OCI-LY7 (cell line): Measurements from ENCODE around the gene AARS2. TPM values are rescaled to one million over a fixed set of nuclear protein-coding genes. Genes with fewer than 3 reads are reported as not detected.
A peak's percentile ranks its signal among the peaks of the same experiment; 100 is the strongest.

Source experiments
- BruUV-seq: library from RNA; stranded (reverse); fragments of 400-500 nt; replicated peaks from 2 replicates; lab custom pipeline; 2021; lab: Mats Ljungman, UMichigan
- CTCF ChIA-PET: fragments of 300-600 bp; sonication (Branson Sonifier 250); formaldehyde crosslinking; loops from one replicate; lab custom pipeline; 2022; ENCODE audit warnings: antibody characterized with exemption; ENCODE audit not compliant: unreplicated experiment; lab: Charles Lee
- POLR2A ChIA-PET: fragments of 300-600 bp; sonication (Branson Sonifier 250); formaldehyde crosslinking; loops from one replicate; lab custom pipeline; 2022; ENCODE audit warnings: antibody characterized with exemption; lab: Charles Lee
- DNase-seq: peaks from one replicate; pipeline ENCODE4 v3.0.0-alpha.2; 2015; ENCODE audit warnings: low spot score
- H2AFZ ChIP-seq: fragments of 200-600 bp; sonication (generic), shearing (Covaris generic); 2 replicates; pipeline ENCODE4 v1.6.1; 2014; ENCODE audit warnings: mild to moderate bottlenecking, antibody characterized with exemption, low read length, moderate library complexity
- H3K27ac ChIP-seq: fragments of 200-600 bp; sonication (generic); 2 replicates; pipeline ENCODE4 v1.5.1; 2014; ENCODE audit warnings: mixed run types, low read depth, mild to moderate bottlenecking, moderate library complexity, low read length, inconsistent platforms; ENCODE audit not compliant: poor library complexity, severe bottlenecking
- H3K36me3 ChIP-seq: fragments of 200-600 bp; sonication (generic); 2 replicates; pipeline ENCODE4 v1.6.1; 2014; ENCODE audit warnings: mild to moderate bottlenecking, antibody characterized with exemption, low read length, moderate library complexity, mixed read lengths; ENCODE audit not compliant: insufficient read depth
- H3K4me1 ChIP-seq: fragments of 200-600 bp; sonication (generic); 2 replicates; pipeline ENCODE4 v1.5.1; 2014; ENCODE audit warnings: mild to moderate bottlenecking, low read length; ENCODE audit not compliant: insufficient read depth, poor library complexity, severe bottlenecking
- H3K4me2 ChIP-seq: fragments of 200-600 bp; sonication (generic); 2 replicates; pipeline ENCODE4 v1.6.1; 2014; ENCODE audit warnings: mild to moderate bottlenecking, low read length
- H3K4me3 ChIP-seq: fragments of 200-600 bp; sonication (generic); 2 replicates; pipeline ENCODE4 v1.5.1; 2014; ENCODE audit warnings: mild to moderate bottlenecking, low read depth, low read length; ENCODE audit not compliant: poor library complexity, severe bottlenecking
- H3K79me2 ChIP-seq: fragments of 200-600 bp; sonication (generic); 2 replicates; pipeline ENCODE4 v1.6.1; 2016; ENCODE audit warnings: low read depth, mild to moderate bottlenecking, low read length, moderate library complexity, mixed read lengths; ENCODE audit not compliant: insufficient read depth
- H3K9me2 ChIP-seq: fragments of 200-600 bp; sonication (generic); 2 replicates; pipeline ENCODE4 v1.6.1; 2016; ENCODE audit warnings: mild to moderate bottlenecking, low read length, mixed read lengths; ENCODE audit not compliant: insufficient read depth
- H3K9me3 ChIP-seq: fragments of 200-600 bp; sonication (generic); 2 replicates; pipeline ENCODE4 v1.6.1; 2014; ENCODE audit warnings: mild to moderate bottlenecking, mixed run types, low read length, mixed read lengths
- H4K20me1 ChIP-seq: fragments of 200-600 bp; sonication (generic); 2 replicates; pipeline ENCODE4 v1.6.1; 2014; ENCODE audit warnings: mild to moderate bottlenecking, antibody characterized with exemption, low read length, moderate library complexity, mixed read lengths; ENCODE audit not compliant: insufficient read depth
- EZH2phosphoT487 ChIP-seq: fragments of 200-600 bp; sonication (generic); IDR thresholded peaks from 2 replicates; pipeline ENCODE4 v1.6.1; 2018; ENCODE audit warnings: low read depth, borderline replicate concordance, mild to moderate bottlenecking, mixed run types, antibody characterized with exemption, low read length, moderate library complexity, mixed read lengths
- intact Hi-C: fragments of 100-400 bp; cut with micrococcal nuclease; formaldehyde crosslinking; loops from one replicate; pipeline ENCODE4 v1.10.0; 2022; ENCODE audit not compliant: unreplicated experiment
- total RNA-seq, 2 experiments: library from RNA; depleted of rRNA in 1 of 2; stranded (reverse); fragments of >200 nt in 1 of 2; shearing (Covaris generic) in 1 of 2; gene quantifications; 2 replicates each; pipeline ENCODE4 v1.2.3, GENCODE V29; 2014 to 2022
- TF ChIP-seq, protein P1 (sequence below): fragments of 200-600 bp; sonication (generic); conservative IDR thresholded peaks from 2 replicates; pipeline ENCODE4 v1.5.1; 2014; ENCODE audit warnings: mild to moderate bottlenecking, antibody characterized with exemption, low read length, moderate library complexity, mixed read lengths

The AARS2 gene
- total RNA-seq, 2 experiments from 2014 or later: 20.7 to 22.0 TPM

DNA sequence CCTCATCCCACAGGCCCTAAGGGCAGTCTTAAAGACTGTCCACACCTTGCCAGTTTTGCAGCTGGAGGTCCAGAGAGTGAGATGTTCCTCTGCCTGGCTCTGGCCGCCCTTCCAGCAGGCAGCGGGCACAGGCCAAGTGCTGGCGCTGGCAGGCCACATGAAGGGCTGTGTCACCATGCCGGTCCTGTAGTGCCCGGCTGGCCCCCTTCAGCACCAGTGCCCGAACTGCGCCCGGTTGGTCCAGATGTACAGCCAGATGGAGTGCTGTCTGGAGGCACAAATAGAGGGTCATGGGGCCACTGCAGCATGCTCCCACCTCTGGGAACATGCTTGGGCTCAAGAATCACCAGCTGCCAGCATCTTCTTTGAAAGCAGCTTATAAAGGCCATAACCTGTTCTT, 51.6 kb downstream of the AARS2 start:
- Histone ChIP-seq H2AFZ (no peak overlapping the region), H3K27ac (peak overlapping the region; percentile 85), H3K9me3 (no peaks in the 10 kb centered on the region), H3K4me2 (peak overlapping the region; percentile 96), H4K20me1 (no peaks in the 10 kb centered on the region), H3K4me1 (peaks cover 62% of the 10 kb centered on the region), H3K79me2 (peaks cover 41% of the 10 kb centered on the region), H3K9me2 (no peaks in the 10 kb centered on the region), H3K4me3 (no peak overlapping the region), H3K36me3 (peaks cover 57% of the 10 kb centered on the region)
- ChIA-PET POLR2A (interaction anchor here (0.6 to 4.3 kb wide), 5 partner anchors 14 to 764 kb away, joined by 3 to 22 read pairs (median 3); partner anchors contain the start of gene HSP90AB1), CTCF (interaction anchor here (1.5 kb wide), 1 partner anchor 37 kb away, joined by 4 read pairs; no protein-coding TSS in a partner anchor)
- no peak for TF ChIP-seq EZH2phosphoT487
- TF ChIP-seq, protein P1, sequence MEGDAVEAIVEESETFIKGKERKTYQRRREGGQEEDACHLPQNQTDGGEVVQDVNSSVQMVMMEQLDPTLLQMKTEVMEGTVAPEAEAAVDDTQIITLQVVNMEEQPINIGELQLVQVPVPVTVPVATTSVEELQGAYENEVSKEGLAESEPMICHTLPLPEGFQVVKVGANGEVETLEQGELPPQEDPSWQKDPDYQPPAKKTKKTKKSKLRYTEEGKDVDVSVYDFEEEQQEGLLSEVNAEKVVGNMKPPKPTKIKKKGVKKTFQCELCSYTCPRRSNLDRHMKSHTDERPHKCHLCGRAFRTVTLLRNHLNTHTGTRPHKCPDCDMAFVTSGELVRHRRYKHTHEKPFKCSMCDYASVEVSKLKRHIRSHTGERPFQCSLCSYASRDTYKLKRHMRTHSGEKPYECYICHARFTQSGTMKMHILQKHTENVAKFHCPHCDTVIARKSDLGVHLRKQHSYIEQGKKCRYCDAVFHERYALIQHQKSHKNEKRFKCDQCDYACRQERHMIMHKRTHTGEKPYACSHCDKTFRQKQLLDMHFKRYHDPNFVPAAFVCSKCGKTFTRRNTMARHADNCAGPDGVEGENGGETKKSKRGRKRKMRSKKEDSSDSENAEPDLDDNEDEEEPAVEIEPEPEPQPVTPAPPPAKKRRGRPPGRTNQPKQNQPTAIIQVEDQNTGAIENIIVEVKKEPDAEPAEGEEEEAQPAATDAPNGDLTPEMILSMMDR: no peak
- no TSS peak for BruUV-seq
- DNase-seq: no peak
- intact Hi-C loops: no loop called here

DNA sequence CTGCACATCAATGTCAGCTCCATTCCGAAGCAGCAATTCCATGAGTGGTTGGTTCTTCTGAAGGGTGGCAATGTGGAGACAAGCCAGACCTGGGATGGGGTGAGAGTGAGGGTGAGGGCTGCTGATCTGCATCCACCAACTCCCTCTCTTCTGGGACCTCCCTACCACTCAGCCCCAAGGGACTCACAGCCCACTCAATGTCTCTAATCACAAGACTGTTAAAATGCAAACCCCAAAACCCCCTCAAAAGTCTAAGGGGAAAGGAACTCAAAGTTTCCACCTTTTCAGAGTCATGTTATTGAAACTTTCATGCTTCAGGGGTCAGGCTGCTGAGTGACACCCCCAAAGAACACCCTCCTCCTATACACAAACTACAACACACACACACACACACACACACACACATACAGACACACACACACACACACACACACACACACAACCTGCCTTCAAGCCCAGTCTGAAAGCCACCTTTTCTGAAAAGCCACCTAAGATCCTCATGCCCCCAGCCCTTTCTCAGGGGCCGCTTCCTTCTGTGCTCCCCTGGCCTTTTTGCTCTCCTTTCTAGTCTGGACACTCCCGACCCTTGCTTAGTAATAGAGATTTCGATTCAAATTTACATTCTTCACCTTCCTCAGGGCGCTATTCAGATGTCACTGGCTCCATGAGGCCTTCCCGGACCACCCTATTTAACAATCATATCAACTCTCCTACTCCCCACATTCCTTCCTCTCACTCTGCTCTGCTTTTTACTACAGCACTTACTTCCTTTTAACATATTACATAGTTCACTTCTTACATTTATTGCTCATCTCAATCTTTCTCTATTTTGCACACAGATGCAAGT, 52.5 kb downstream of the AARS2 start:
- peaks cover 63% of the 10 kb centered on the region for H3K36me3 ChIP-seq
- no TSS peak for BruUV-seq

More for the DNA sequence above, 52.5 kb downstream of the AARS2 start:
- no peak for TF ChIP-seq EZH2phosphoT487
- TF ChIP-seq, protein P1: no peak
- H3K9me2 ChIP-seq: no peaks in the 10 kb centered on the region
- H3K9me3 ChIP-seq: no peaks in the 10 kb centered on the region
- H3K79me2 ChIP-seq: peaks cover 41% of the 10 kb centered on the region
- CTCF ChIA-PET: no interaction called here
- H4K20me1 ChIP-seq: no peaks in the 10 kb centered on the region
- POLR2A ChIA-PET: interaction anchor here (4.3 kb wide), 1 partner anchor 13 kb away, joined by 22 read pairs; the partner anchor contains the start of gene HSP90AB1
- H3K27ac ChIP-seq: peak overlapping the region; percentile 25
- no peak for DNase-seq
- intact Hi-C loops: no loop called here
- peak overlapping the region; percentile 96 for H3K4me2 ChIP-seq
- H2AFZ ChIP-seq: no peak overlapping the region
- H3K4me1 ChIP-seq: peaks cover 62% of the 10 kb centered on the region
- H3K4me3 ChIP-seq: no peak overlapping the region
